Lung (tissue), 12 donors: Measurements from ENCODE around the gene TENM4. TPM values are rescaled to one million over a fixed set of nuclear protein-coding genes. Genes with fewer than 3 reads are reported as not detected.

Experiments
- ATAC-seq: fragments of 200-7000 bp; cut with Tn5 transposase; one replicate; pipeline ENCODE4 v1.9.1; 2020; ENCODE audit warnings: moderate number of reproducible peaks; ENCODE audit not compliant: insufficient read depth, low FRiP score
- DNase-seq, 3 donors: peaks; one replicate each; pipeline ENCODE4 v3.0.0-alpha.2; 2013 to 2017
- H3K27ac ChIP-seq, 2 donors: one replicate each; pipeline ENCODE4 v1.5.1; 2013; ENCODE audit warnings: mild to moderate bottlenecking in 2 of 2, moderate library complexity in 2 of 2, control low read depth in 1 of 2, inconsistent platforms in 1 of 2, low read depth in 1 of 2, low read length in 1 of 2
- H3K27me3 ChIP-seq, 3 donors: one replicate each; pipeline ENCODE4 v1.5.1; 2013; ENCODE audit warnings: low read length in 2 of 3; ENCODE audit not compliant: control insufficient read depth in 3 of 3, insufficient read depth in 3 of 3
- H3K36me3 ChIP-seq, 4 donors: one replicate each; pipeline ENCODE4 v1.5.1; 2013; ENCODE audit warnings: low read length in 4 of 4, mild to moderate bottlenecking in 1 of 4, moderate library complexity in 1 of 4; ENCODE audit not compliant: control insufficient read depth in 4 of 4, insufficient read depth in 4 of 4
- H3K4me1 ChIP-seq, 5 donors: one replicate each; pipeline ENCODE4 v1.5.1; 2013; ENCODE audit warnings: low read length in 5 of 5, mild to moderate bottlenecking in 2 of 5, moderate library complexity in 1 of 5; ENCODE audit not compliant: control insufficient read depth in 5 of 5, insufficient read depth in 5 of 5
- H3K4me3 ChIP-seq: one replicate; pipeline ENCODE4 v1.5.1; 2013; ENCODE audit warnings: mild to moderate bottlenecking, control low read depth, moderate library complexity
- H3K9ac ChIP-seq, 2 donors: one replicate each; pipeline ENCODE4 v1.5.1; 2013; ENCODE audit warnings: low read length in 2 of 2, control low read depth in 1 of 2; ENCODE audit not compliant: insufficient read depth in 1 of 2
- H3K9me3 ChIP-seq, 4 donors: one replicate each; pipeline ENCODE4 v1.5.1; 2013; ENCODE audit warnings: low read length in 3 of 4, mild to moderate bottlenecking in 1 of 4, moderate library complexity in 1 of 4; ENCODE audit not compliant: control insufficient read depth in 4 of 4, insufficient read depth in 3 of 4
- WGBS, 2 donors: extraction: QIAGEN DNeasy Blood & Tissue Kit; methylation state at CpG; one replicate each; pipeline ENCODE4 v1.1.7; 2013; 5-methylcytosine and 5-hydroxymethylcytosine counted together
- polyA plus RNA-seq, 2 donors: library from polyadenylated mRNA; stranded (reverse); fragments of 200-250 nt; gene quantifications; one replicate each; pipeline ENCODE4 v1.2.1, GENCODE V29; 2013
- total RNA-seq, 2 donors: library from RNA; depleted of rRNA in 1 of 2; stranded (reverse); fragments of >200 nt in 1 of 2; gene quantifications; one replicate each; pipeline ENCODE4 v1.2.1, GENCODE V29; 2014 to 2021
- TF ChIP-seq, protein P1 (sequence below): IDR thresholded peaks from 2 replicates; pipeline ENCODE4 v1.5.1; 2012; ENCODE audit warnings: mild to moderate bottlenecking; ENCODE audit errors: control extremely low read depth, extremely low read depth
- donor health status: control.
- donor health status: control.
- donor health status: Bipolar disorder and iron deficiency.
- donor health status: healthy.
- donor health status: DM: yes; HTN: yes; CAD: no.

Gene TENM4
- total and polyA plus RNA-seq, 4 donors, result 0.28 to 16.4 (median 3.2) TPM

DNA sequence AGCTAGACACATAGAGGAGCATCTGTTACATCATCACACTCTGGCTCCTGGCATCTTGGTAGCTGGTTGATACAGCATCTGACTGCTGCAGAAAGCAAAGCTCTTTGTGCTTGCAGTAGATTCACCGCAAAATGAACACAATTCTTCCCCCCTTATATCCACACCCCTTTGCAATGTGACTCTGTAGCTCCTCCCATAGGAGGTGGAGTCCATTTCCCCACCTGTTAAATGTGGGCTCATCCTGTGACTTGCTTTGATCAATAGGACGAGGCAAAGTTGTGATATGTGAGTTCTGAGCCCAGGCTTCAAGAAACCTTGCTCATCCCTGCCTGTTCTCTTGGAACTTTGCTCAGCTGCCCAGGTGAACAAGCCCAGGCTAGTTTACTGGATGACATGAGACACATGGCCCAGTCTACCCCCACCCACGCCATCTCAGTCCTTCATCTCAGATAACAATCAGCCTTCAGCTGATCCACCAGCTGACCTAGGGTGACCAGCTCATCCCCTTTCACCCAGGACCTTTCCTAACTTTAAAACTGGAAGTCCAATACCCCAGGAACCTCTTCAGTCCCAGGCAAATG, 272.2 kb downstream of the TENM4 start:
- Histone ChIP-seq H3K9ac (no peak overlapping the region), H3K27ac (no peak overlapping the region), H3K4me3 (no peak overlapping the region), H3K4me1 (no peaks in the 10 kb centered on the region), H3K36me3 (no peaks in the 10 kb centered on the region), H3K27me3 (peaks cover 0 to 10% (median 0%) of the 10 kb centered on the region in 3 donors), H3K9me3 (peaks cover 0 to 1% (median 0%) of the 10 kb centered on the region in 4 donors)
- ATAC-seq (no peak), DNase-seq (no peak)
- TF ChIP-seq, protein P1, sequence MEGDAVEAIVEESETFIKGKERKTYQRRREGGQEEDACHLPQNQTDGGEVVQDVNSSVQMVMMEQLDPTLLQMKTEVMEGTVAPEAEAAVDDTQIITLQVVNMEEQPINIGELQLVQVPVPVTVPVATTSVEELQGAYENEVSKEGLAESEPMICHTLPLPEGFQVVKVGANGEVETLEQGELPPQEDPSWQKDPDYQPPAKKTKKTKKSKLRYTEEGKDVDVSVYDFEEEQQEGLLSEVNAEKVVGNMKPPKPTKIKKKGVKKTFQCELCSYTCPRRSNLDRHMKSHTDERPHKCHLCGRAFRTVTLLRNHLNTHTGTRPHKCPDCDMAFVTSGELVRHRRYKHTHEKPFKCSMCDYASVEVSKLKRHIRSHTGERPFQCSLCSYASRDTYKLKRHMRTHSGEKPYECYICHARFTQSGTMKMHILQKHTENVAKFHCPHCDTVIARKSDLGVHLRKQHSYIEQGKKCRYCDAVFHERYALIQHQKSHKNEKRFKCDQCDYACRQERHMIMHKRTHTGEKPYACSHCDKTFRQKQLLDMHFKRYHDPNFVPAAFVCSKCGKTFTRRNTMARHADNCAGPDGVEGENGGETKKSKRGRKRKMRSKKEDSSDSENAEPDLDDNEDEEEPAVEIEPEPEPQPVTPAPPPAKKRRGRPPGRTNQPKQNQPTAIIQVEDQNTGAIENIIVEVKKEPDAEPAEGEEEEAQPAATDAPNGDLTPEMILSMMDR, result no peak
- WGBS, 2 donors, result 22 to 43% methylated on average over 3 of the region's 3 CpGs

DNA sequence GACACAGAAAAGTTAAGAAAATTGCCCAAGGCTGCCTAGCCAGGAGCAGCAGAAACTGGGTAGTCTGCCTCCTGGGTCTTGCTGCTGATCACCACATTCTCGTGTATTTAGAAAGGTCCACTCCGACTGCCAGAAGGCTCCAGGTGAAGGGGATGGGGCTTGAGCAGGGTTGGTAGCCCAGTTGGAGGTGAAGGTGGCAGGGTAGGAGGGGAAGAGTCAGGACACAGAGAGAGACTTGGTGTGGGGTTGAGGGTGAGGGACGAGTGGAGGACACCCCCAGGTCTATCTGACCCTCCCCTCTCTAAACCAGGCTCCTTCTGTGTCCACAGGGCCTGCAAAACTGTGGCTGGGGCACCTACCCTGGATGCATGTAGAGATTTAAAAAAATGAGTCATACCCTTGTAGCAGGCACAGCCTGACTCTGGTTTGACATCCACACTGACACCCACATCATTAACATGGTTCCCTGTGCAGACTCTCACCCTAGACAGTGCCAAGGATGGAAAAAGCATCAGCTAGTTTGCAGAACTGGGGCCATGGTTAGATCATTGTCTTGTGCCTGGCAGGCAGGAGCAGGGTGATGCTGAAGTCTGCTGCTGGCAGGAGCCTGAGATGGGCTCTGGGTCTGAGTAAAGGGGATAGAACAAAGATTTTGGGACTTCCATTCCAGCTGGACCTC, 273.2 kb downstream of the TENM4 start:
- Histone ChIP-seq H3K9me3 (peaks cover 0 to 1% (median 0%) of the 10 kb centered on the region in 4 donors), H3K36me3 (no peaks in the 10 kb centered on the region), H3K27ac (no peak overlapping the region), H3K9ac (no peak overlapping the region), H3K27me3 (peaks cover 0 to 10% (median 0%) of the 10 kb centered on the region in 3 donors), H3K4me1 (no peaks in the 10 kb centered on the region), H3K4me3 (no peak overlapping the region)
- TF ChIP-seq, protein P1, result no peak
- no peak for ATAC-seq
- no peak for DNase-seq
- 75 to 78% methylated on average over 3 of the region's 3 CpGs for WGBS, 2 donors

DNA sequence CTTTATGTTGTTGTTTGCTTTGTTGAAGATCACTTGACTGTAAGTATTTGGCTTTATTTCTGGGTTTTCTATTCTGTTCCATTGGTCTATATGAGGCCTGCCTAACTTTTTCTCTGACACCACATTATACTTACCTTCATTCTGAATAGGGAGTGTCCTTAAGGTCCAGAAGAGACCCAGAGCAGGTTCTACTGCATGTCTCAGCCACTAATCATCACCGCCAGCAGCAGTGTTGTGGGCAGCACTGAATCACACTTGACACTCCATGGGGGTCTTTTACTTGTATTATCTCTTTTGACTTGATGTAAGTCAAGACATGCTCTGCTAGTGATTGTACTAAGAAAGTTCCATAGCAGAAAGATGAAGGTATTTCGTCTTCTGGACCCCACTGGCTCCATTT, 274.9 kb downstream of the TENM4 start:
- no peak for ATAC-seq
- H3K36me3 ChIP-seq, result no peaks in the 10 kb centered on the region

More for the DNA sequence above, 274.9 kb downstream of the TENM4 start:
- no peaks in the 10 kb centered on the region for H3K4me1 ChIP-seq
- no peak overlapping the region for H3K4me3 ChIP-seq
- no peak for DNase-seq
- H3K27ac ChIP-seq, result no peak overlapping the region
- H3K9me3 ChIP-seq, result peaks cover 0 to 1% (median 0%) of the 10 kb centered on the region in 4 donors
- H3K27me3 ChIP-seq, result peaks cover 0 to 7% (median 0%) of the 10 kb centered on the region in 3 donors
- TF ChIP-seq, protein P1, result no peak
- H3K9ac ChIP-seq, result no peak overlapping the region
- 80 to 88% methylated on average over 2 of the region's 2 CpGs for WGBS, 2 donors
